ENCODE data around the gene RERE. TPM values are rescaled to one million over a fixed set of nuclear protein-coding genes. Genes with fewer than 3 reads are reported as not detected.

RERE gene
- total and polyA plus RNA-seq, 2 donors (not counting 3 experiments of a cell fraction or from before 2014, with no cell fraction given): 14.1 to 113 TPM

GRCh38 chr1:8394456-8395321, 422.8 kb downstream of the RERE start:
- no peak overlapping the region for H3K4me3 ChIP-seq (replicated peaks in 1 of 3; ENCODE audit: insufficient read depth in 1 of 3, low read depth in 1 of 3, low read length in 3 of 3)
- H3K27ac ChIP-seq (ENCODE audit: insufficient read depth, low read depth, low read length): peak overlapping the region; percentile 62
- peaks cover 38% of the 10 kb centered on the region for H3K79me2 ChIP-seq (ENCODE audit: control insufficient read depth, insufficient read depth, low read length)
- H3K27me3 ChIP-seq (ENCODE audit: control insufficient read depth in 2 of 2, insufficient read depth in 2 of 2, low read length in 2 of 2): no peaks in the 10 kb centered on the region
- no peaks in the 10 kb centered on the region for H4K20me1 ChIP-seq (replicated peaks; ENCODE audit: control insufficient read depth, extremely low read depth, insufficient read depth, low read length)
- ChIA-PET CTCF (interaction anchor here (1.0 to 1.6 kb wide), 2 partner anchors 14 to 167 kb away, joined by 3 to 4 read pairs; no protein-coding TSS in a partner anchor), POLR2A (interaction anchor here (0.8 to 1.3 kb wide), 2 partner anchors 11 to 13 kb away, joined by 3 read pairs; no protein-coding TSS in a partner anchor)
- no peaks in the 10 kb centered on the region for H3K9me3 ChIP-seq (replicated peaks; ENCODE audit: control insufficient read depth, insufficient read depth, low read length)
- TF ChIP-seq POLR2A (IDR thresholded peaks at IDR 0.05; ENCODE audit: low read depth, low read length): peak; percentile 22
- no peak for TF ChIP-seq CTCF (IDR thresholded peaks at IDR 0.05; ENCODE audit: extremely low read depth in 1 of 2, insufficient read depth in 1 of 2, low read depth in 1 of 2, low read length in 2 of 2)
- no peak for TF ChIP-seq EZH2 (IDR thresholded peaks at IDR 0.05; ENCODE audit: borderline replicate concordance, low read depth, low read length, severe bottlenecking)
- TF ChIP-seq, protein P1, sequence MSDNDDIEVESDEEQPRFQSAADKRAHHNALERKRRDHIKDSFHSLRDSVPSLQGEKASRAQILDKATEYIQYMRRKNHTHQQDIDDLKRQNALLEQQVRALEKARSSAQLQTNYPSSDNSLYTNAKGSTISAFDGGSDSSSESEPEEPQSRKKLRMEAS (IDR thresholded peaks at IDR 0.05; ENCODE audit: insufficient read depth, insufficient read length): no peak
- peak; percentile 43 for TF ChIP-seq JUN (IDR thresholded peaks at IDR 0.05; ENCODE audit: borderline replicate concordance, insufficient read depth, insufficient read length, low read depth)
- no peak for TF ChIP-seq MYC (IDR thresholded peaks at IDR 0.05; ENCODE audit: low read depth, low read length)
- peak; percentile 49 for TF ChIP-seq POLR2AphosphoS5 (IDR thresholded peaks at IDR 0.05; ENCODE audit: insufficient read depth, low read depth, low read length)
- TF ChIP-seq GATA2 (IDR thresholded peaks at IDR 0.05; ENCODE audit: insufficient read depth, insufficient read length, low read depth, low read length): peak; percentile 57
- TF ChIP-seq FOS (IDR thresholded peaks at IDR 0.05; ENCODE audit: borderline replicate concordance, insufficient read depth, low read length): peak; percentile 61
- FAIRE-seq: peak; percentile 69
- H3K4me1 ChIP-seq (ENCODE audit: control insufficient read depth, extremely low read depth, insufficient read depth, low read length): peaks cover 49% of the 10 kb centered on the region
- dilution Hi-C loops (cut with MboI; ENCODE audit: extremely low pct_ligation_motif_present, low sequenced_read_pairs): no loop called here
- H3K36me3 ChIP-seq (ENCODE audit: control insufficient read depth in 2 of 2, extremely low read depth in 1 of 2, insufficient read depth in 2 of 2, low read length in 2 of 2): peaks cover 2 to 3% of the 10 kb centered on the region in 2 experiments
- peak; percentile 92 for DNase-seq (ENCODE audit: low read depth, low spot score)
- intact Hi-C loops (cut with micrococcal nuclease): loop anchor here (1.0 to 5.0 kb wide), 2 partner anchors 178 to 318 kb away; no protein-coding TSS in a partner anchor
- no TSS peak for BruUV-seq (replicated peaks)
- H3K9me1 ChIP-seq (replicated peaks; ENCODE audit: control insufficient read depth, extremely low read depth, insufficient read depth, low read length): no peaks in the 10 kb centered on the region
- H3K4me2 ChIP-seq (ENCODE audit: insufficient read depth, low read length): peak overlapping the region; percentile 60
- H3K9ac ChIP-seq (replicated peaks; ENCODE audit: extremely low read depth, insufficient read depth, low read length): peak overlapping the region; percentile 16
- no peak overlapping the region for H2AFZ ChIP-seq (ENCODE audit: low read depth, low read length)
